Activated CD4-positive, alpha-beta T cell treated with anti-CD3 and anti-CD28 coated beads, Interleukin-2, Interleukin-4, amounts not matched to agents 100 ng/mL and 50 ng/mL, durations not matched to agents 16 hours and 8 hours (primary cell): Measurements from ENCODE around the gene NCKAP5L.

Source experiments
- DNase-seq: peaks from one replicate; pipeline ENCODE4 v3.0.0-alpha.2; 2020; ENCODE audit warnings: low spot score

The NCKAP5L gene

DNA sequence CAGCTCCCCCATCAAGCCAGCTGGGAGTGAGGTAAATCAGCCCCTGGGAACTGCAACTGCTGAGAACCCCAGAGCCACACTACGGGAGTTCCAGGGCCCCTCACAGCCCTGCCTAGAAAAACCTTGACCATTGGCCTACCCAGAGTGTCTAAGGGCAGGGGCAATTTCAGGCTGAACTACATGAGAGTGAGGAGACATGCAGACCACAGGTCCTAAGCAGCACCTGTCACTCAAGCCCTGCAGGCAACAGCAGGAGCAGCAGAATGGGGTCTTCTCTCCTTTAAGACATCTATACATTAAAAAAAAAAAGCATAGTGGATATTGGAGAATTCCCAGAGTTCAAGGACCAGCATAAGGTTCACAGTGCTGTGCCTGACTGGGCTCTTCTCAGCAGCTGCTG lies 4.9 kb downstream of the NCKAP5L start:
- DNase-seq: no peak

DNA sequence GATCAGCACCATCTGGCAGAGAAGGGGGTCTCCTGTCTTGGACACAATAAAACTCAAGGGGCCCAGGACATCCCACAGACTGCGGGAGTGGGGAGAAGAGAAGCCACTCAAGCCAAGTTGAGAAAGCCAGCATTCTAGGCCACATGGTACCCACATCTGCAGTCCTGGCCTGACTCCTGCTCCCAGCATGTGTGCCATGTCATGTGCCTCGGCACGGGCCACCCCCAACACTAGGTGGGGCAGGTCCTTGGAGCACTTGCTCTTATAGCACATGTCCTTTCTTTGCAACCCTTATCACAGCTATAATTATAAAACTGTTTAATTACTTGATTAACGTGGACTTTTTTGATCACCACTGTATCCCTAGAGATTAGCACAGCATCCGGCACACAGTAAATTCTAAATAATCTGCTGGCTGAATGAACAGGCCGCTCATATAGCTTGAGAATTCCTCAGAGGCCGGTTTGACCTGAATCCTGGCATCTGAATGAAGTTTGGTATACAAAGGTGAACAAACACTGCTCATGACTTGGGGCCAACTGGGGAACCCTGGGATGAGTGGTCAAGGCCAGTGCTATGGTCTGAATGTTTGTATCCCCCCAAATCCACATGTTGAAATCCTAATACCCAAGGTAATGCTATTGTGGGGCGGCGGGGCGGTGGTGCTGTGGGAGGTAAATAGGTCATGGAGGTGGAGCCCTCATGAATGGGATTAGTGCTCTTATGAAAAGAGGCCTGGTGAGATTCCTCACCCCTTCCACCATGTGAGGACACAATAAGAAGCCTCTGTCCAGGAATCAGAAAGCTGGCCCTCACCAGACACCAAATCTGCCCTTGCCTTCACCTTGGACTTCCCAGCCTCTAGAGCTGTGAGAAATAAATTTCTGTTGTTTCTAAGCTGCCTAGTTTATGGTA lies 6.6 kb downstream of the NCKAP5L start:
- DNase-seq: no peak

GRCh38 chr12:49819786-49820185 lies 8.4 kb downstream of the NCKAP5L start:
- DNase-seq: no peak

DNA sequence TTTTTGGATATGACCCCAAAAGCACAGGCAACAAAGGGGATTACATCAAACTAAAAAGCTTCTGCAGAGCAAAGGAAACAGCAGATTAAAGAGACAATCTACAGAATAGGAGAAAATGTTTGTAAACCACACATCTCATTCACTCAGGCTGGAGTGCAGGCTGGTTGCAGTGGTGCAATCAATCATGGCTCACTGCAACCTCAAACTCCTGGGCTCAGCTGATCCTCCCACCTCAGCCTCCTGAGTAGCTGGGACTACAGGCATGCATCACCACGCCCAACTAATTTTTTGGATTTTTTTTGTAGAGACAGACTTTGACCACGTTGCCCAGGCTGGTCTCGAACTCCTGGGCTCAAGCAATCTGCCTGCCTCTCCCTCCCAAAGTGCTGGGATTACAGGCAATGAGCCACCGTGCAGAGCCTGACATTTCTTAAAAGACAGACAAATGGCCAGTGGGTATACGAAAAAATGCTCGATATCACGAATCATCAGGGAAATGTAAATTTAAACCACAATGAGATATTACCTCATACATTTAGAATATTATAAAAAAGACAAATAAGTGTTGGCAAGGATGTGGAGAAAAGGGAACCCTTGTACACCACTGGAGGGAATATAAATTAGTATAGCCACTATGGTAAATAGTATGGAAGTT lies 9.8 kb downstream of the NCKAP5L start:
- no peak for DNase-seq

DNA sequence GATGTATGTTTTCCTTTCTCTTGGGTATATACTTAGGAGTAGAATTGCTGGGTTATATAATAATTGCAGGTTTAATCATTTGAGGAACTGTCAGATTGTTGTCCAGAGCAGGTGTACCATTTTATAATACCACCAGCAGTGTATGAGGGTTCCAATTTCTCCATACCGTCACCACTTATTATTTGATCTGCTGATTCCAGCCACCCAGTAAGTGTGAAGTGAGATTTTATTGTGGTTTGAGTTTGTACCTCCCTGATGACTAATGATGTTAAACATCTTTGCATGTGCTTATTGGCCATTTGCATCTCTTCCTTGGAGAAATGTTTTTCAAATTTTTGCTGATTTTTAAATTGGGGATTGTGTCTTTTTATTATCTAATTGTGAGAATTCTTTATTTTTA lies 15.1 kb downstream of the NCKAP5L start:
- DNase-seq: no peak

DNA sequence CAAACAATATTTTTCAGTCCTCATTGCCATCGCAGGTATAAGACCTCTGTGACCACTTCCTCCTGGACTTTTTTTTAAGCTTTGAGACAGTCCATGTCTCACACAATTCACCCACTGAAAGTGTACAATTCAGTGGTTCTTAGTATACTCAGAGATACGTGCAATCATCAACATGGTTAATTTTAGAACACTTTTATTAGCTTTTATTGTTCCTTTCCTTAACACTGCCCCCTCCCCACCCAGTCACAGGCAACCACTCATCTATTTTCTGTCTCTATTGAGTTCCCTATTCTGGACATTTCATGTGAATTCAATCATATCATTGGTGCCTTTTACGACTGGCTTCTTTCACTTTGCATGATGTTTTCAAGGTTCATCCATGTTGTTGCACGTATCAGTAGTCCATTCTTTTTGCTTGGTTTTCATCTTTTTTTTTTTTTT lies 16.2 kb downstream of the NCKAP5L start:
- no peak for DNase-seq

GRCh38 chr12:49811136-49811535 lies 17.1 kb downstream of the NCKAP5L start:
- DNase-seq: no peak

DNA sequence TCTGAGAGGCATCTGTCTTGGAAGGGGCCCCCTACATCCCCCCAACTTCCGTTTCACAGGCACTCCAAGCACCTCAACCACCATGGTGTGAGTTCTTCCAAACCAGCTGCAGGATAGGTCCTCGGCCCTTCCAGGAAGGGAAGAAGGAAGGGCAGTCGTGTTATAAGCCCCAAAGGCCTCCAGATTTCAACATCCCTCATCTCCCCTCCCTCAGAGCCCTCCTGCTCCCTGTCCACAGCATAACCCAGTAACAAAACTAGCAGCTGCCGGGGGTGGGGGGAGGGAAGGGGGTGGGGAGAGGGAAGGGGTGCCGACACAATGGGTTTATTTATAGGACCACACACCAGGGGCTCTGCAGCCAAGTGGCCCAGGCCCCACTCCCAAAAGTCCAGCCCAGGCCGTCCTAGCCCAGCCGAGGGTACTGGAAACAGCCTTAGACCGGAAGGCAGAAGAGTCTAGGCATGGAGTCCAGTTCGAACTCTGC lies 18.3 kb downstream of the NCKAP5L start:
- DNase-seq: no peak

DNA sequence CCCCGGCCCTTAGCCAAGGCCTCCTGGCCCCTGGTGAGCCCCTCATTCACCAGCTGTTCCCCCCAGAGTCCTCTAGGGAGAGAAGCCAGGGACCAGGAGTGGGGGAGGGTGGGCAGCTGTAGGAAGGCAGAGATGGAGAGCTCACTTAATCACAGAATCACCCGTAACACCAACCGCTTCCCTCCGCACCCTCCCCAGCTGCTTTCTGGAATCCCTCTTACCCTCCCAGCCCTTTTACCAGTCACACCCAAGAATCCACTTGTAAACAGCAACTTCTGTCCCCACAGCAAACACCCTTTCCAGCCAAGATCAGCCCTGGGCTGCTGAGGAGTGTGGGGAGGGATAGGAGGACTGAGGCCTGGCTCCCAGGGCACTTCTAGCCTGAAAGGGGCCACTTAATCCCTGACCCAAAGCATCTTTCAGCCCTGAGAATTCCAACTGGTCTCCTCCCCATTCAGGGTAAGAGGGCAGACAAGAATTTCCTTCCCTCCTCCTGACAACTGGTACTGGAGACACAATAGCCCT lies 18.8 kb downstream of the NCKAP5L start:
- DNase-seq: no peak

GRCh38 chr12:49808686-49809380 lies 19.4 kb downstream of the NCKAP5L start:
- DNase-seq: no peak

- no peak for DNase-seq
Measured at GRCh38 chr12:49807991-49808580, 20.1 kb downstream of the NCKAP5L start.

DNA sequence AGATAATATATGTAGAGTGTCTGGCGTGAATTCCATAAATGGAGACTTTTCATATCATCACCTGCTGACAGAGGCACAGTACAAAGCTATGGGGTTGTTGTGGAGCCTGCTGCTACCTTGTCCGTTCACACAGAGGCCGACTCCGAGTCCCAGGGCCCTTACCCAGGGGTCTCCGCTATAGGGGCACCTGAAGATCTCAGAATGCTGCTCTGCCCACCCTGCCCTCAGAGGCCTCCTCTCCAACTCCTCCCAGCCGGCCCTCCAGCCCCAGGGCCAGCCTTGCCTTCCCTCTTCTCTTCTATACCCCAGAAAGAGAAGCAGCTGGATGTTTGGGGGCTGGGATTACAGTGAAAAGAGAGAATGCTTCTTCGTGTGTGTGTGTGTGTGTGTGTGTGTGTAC lies 21.3 kb downstream of the NCKAP5L start:
- DNase-seq: no peak

DNA sequence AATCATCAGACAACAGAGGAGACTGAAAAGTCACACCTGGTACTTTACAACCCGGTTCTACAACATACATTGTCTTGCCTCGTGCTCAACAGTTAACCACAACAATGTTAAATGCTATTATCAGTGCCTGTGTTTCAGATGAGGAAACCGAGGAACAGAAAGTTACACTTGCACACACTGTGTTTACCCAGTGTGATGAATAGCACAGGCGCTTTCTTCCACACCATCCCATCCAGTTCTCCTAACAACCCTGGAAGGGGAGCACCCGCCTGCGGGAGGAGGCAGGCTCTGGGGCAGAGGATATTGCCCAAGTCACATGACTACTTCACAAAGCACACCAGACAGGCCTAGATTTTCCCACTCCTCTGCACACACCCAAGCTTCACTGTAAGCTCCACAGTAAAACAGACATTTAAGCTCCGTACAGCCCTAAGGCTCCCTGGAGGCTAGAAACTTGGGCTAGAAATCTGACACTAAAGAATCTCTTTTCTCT lies 21.8 kb downstream of the NCKAP5L start:
- no peak for DNase-seq

- DNase-seq: no peak
Measured at GRCh38 chr12:49805409-49805808, 22.8 kb downstream of the NCKAP5L start.

GRCh38 chr12:49804821-49805220 lies 23.4 kb downstream of the NCKAP5L start:
- no peak for DNase-seq

DNA sequence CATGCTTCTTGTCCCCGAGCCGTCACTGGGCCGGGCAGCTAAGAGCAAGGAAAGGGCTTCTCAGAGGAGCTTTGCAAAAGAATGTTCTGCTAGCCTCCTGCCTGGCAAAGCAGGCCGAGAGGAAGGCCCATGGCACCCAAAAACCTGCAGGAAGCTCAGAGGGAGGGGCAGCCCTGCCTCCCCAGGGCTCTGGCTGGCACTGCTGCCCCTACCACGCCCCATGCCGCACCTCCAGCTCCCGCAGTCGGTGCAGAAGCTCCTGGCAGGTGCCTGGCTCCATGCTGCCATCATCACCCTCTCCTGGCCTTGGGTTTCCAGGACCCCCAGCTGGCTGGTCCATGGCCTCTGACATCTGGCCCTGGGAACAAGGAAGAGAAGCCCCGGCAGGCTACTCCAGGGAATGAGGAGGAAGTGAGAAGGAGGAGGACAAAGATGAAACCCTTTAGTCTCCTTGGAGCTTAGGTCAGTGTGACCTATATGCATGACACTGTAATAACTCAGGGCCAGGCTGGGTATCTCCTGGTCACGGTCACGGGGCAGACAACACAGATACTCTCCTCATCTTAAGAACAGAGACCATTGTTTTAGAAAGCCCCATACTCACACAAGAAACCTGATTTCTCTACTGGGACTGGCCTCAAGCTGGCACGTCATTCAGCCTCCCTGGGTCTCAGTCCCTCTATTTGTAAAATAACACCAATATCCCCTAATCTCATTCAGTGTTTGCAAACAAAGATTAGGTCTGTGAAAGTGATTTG lies 24.3 kb downstream of the NCKAP5L start:
- DNase-seq: no peak

DNA sequence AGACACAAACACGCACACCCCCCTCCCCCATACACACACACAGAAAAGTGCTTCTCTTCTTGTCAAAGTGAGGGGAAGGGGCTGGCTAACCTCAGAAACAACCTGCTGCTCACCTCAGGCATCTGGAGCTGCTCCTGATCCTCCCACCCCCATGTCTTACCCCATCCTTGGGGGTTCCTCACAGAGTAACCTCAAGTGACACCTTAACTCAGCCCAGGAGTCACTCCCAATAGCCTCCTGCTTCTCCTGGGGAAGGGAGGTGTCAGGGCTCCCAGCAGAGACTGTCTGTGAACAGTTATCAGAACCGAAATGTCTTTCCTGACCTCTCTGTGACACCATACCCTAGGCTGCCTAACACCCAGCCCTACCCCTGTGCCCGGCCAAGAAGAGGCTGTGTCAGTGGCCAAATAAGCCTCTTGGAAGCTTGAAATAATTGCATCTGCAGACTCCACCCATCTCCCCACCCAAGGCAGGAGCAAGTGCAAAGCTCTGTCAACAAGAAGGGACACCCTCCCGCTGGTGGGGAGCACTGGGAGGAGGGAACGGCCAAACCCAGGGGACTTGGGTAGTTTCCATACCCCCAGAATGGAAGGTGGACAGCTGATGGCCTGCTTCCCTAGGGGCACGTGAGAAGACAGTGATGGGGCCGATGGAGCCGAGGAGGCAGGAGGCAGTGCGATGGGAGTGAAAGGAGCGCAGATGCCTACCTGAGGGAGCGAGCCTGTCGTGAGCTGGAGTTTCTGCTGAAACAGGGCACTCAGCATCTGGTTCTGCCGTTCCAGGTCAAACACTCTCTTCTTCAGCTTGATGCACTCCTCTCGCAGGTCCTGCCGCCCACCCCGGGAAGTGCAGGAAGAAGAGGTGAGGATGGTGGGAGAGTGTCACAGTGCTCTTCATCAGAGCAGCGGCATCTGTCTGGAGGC lies 26.8 kb downstream of the NCKAP5L start:
- no peak for DNase-seq

- no peak for DNase-seq
Measured at GRCh38 chr12:49800421-49801140, 27.6 kb downstream of the NCKAP5L start.

DNA sequence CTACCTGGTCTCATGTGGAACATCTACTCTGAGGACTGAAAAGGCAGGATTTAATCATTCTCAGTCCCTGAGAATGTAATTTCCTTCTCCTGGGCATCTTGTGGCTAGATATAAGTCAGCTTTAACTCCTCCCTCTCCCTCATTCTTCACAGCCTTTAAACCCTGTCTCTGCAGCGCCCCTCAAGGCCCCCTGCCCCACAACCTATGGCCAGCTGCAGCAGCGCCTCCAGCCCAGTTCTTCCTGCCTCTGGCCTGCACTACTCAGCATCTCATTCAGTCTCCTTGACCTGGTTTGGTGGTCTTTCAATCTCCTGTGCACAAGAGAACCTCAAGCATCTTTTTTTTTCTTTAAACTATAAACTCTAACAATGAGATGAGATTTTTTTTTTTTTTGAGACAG lies 29.3 kb downstream of the NCKAP5L start:
- no peak for DNase-seq
